HG02610 (cell line): Measurements from ENCODE around the gene KCTD7.
"Not testable (repeated sequence)": the region's sequence is repeated elsewhere in the genome, so short reads cannot be mapped to it uniquely, and the experiment has no call there.

ENCODE experiments used
- ATAC-seq: cut with Tn5 transposase; IDR thresholded peaks from one replicate; pipeline ENCODE4 v1.9.1; 2021; ENCODE audit warnings: mild to moderate bottlenecking, moderate library complexity; ENCODE audit not compliant: unreplicated experiment

Gene KCTD7

DNA sequence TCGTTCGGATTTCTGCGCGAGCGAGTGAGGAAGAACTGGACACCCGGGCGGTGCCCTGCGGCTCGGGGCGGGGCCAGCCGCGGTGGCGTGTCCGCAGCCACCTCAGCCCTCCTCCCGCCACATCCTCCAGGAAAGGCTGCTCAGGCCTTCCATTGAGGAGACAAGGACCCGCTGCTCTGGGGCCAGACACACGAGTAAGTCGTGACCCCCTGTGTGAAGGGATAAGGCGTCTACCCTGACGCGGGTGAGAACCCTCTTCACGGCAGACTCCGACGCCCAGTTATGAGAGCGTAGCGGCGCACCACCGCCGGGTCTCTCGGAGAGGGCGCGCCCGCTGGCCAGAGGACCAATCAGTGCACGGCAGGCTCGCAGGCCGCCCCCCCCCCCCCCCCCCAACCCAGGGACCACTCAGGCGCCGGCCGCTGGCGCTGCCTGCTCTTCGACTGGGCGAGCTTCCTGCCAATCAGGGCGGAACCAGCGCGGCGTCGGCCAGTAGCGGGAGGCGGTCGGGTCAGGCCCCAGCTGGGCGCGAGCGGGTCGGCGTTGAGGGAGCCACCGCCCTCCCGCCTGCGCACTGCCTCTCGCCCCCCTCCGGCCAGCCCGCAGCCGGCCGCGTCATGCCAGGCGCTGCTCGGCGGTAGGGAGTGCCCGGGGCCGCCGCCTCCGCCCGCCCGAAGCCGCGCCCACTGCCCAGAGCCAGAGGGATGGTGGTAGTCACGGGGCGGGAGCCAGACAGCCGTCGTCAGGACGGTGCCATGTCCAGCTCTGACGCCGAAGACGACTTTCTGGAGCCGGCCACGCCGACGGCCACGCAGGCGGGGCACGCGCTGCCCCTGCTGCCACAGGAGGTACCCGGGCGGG is at the start of gene KCTD7:
Gene KCTD7, plus strand, starts transcription at position 521 of the 861 bp plus-strand sequence. Its CDS starts 184 bp downstream, at position 705.
- ATAC-seq, result peak; percentile 93

DNA sequence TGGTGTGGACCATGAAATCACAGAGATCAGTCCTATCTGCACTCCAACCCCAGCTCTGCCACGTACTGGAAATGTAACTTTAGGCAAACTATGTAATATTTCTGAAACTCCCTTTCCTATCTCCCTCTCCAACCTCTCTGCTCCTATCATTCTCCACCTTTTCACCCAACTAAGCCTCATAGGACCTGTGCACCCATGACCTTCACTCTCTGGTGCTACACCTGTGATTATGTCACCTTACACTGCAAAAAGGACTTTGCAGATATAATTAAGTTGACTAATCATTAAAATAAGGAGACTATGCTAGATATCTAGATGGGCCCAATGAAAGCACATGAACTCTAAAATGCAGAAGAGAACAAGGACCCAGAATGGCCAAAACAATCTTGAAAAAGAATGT is 48.3 kb upstream of the KCTD7 start:
- ATAC-seq, result not testable (repeated sequence)

GRCh38 chr7:66582816-66583489 is 45.7 kb upstream of the KCTD7 start:
- not testable (repeated sequence) for ATAC-seq

DNA sequence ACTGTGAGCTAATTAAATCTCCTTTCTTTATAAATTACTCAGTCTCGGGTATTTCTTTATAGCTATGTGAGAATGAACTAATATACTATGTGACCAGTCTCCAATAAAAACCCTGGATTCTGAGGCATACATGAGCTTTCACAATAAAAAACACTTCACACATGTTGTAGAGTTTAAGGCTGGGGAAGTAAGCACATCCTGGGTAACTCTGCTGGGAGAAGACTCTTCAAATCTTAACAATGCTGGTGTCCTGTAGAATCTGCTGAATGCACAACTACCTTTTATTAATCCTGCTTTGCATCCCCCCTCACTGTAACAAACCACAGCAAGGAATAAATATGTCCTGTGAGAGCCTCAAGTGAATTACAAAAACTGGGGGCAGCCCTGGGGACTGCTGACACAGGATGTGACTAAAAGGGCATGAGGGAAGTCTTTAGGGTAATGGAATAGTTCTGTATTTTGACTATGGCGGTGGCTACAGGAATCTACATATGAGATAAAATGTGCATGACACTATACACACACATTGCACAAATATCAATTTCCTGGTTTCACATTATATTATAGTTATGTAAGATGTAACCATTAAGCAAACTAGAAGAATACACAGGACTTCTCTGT is 45.1 kb upstream of the KCTD7 start:
- no peak for ATAC-seq

GRCh38 chr7:66586181-66586580 is 42.5 kb upstream of the KCTD7 start:
- no peak for ATAC-seq

DNA sequence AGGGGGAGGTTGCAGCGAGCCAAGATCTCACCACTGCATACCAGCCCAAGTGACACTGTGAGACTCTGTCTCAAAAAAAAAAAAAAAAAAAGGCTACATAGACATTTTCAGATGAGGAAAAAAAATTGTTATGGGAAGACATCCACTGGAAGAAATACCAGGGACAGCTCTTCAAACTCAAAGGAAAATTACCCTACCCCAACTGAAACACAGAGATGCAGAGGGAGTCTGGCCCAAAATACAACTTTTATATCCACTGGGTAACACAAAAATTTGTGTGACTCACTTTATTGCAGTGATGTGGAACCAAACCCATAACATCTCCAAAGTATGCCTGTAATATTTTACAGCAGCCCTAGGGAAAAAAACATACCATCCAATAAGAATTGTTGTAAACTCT is 40.5 kb upstream of the KCTD7 start:
- ATAC-seq, result not testable (repeated sequence)

DNA sequence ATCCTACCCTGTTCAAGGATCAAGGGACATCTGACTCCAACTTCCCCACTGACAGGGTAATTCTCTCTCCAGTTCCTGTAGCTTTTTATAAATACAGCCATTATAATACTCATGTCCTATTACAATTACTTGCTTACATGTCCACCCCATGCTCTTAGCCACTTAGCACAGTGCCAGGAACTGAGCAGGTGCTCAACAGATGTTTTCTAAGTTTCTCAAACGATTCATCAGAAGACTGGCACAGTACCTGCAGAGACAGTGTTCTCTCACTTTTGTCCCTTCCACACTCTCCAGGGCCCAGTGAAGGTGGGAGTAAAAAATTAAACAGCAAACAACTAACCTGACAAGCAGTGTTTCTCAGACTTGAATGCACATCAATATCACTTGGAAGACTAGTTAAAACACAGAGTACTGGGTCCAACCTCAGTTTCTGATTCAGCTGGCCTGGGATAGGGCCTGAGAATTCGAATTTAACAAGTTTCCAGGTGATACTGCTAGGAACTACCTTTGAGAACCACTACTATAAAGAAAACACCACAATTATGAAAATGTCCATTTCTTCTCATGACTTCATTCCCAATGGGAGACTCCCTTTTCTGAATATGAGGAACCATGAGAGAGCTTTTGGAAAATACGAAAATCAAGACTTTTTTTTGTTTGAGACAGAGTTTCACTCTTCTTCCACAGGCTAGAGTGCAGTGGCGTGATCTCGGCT is 39.7 kb upstream of the KCTD7 start:
- ATAC-seq, result not testable (repeated sequence)

GRCh38 chr7:66590302-66591057 is 38.2 kb upstream of the KCTD7 start:
- not testable (repeated sequence) for ATAC-seq

- ATAC-seq, result peak; percentile 3
Observed at GRCh38 chr7:66591058-66591798, 37.5 kb upstream of the KCTD7 start.

DNA sequence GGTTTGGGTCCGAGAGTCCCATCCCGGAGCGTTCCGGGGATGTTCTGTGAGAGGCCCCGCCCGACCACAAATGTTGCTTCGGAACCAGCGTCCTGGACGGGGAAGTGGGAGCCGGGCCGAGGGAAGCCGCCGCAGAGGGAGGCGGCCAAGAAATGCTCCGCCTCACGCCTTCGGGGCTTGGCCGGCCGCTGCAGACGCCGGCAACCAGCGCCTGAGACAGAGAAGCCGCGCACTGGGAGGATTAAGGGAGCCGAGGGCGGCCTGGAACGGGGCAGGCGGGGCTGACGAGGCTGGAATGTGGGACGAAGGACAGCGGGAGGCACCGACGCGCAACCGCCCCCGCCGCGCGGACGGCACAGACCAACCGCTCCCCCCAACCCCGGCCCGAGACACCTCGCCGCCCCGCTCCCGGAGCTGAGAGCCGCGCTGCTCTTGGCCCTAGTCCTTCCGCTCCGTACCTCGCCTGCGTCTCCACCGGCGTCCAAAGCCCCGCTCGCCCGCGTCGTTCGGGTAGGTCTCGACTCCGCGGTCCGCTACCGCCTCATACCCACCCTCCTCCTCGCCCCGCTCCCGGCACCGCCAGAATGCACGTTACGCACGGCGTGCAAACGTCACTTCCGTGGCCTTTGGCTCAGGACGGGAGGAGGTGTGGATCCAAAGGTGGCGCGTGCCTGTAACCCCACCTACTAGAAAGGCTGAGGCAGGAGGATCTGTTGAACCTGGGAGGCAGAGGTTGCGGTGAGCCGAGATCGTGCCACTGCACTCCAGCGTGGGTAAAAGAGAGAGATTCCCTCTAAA is 36.7 kb upstream of the KCTD7 start:
- ATAC-seq, result peak; percentile 99

GRCh38 chr7:66592597-66593146 is 36.0 kb upstream of the KCTD7 start:
- ATAC-seq, result peak; percentile 11

GRCh38 chr7:66594082-66594481 is 34.6 kb upstream of the KCTD7 start:
- ATAC-seq, result not testable (repeated sequence)

GRCh38 chr7:66597461-66597860 is 31.2 kb upstream of the KCTD7 start:
- no peak for ATAC-seq

DNA sequence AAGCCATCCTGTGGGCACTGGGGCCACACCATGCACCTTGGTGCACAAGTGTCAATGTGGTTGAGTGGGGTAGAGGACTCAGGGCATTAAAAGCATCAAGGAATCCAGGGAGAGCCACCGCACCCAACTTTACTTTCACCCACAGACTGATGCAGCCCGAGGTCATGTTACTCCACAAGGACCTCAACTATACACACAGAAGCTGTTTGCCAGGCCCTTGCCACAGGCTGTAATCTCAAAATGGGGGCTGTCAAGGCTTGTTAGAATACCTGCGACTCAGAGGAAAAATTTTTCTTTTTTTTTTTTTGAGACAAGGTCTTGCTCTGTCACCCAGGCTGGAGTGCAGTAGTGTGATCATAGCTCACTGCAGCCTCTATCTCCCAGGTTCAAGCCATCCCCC is 26.5 kb upstream of the KCTD7 start:
- no peak for ATAC-seq

DNA sequence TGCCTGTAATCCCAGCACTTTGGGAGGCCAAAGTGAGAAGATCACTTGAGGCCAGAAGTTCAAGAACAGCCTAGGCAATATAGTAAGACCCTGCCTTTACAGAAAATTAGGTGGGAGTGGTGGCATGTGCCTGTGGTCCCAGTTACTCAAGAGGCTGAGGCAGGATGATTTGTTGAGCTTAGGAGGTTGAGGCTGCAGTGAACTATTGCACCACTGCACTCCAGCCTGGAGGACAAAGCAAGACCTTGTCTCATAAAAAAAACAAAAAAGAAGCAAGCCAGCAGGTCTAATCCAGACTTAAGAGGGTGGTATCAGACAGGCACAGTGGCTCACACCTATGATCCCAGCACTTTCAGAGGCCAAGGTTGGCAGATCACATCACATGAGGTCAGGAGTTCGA is 24.5 kb upstream of the KCTD7 start:
- ATAC-seq, result no peak

GRCh38 chr7:66606540-66607291 is 22.0 kb upstream of the KCTD7 start:
- not testable (repeated sequence) for ATAC-seq

DNA sequence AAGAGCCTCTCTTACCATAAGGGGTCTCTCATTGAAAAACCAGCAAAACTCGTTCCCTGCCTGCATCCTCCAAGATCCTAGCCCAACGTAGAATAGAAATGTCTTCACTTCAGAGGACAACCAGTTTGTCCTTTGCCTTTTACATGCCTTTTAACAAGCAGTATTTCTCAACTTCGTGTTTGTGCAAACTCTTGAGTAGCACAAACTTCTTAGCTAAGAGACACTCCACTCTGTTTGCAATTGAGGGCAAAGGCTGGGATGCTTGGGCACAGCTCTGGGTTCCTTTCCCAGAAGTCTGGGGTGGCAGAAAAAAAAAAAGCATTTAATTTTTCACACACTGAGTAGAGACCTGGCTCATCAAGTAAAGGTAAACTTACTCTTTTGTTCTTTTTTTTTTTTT is 19.5 kb upstream of the KCTD7 start:
- no peak for ATAC-seq

DNA sequence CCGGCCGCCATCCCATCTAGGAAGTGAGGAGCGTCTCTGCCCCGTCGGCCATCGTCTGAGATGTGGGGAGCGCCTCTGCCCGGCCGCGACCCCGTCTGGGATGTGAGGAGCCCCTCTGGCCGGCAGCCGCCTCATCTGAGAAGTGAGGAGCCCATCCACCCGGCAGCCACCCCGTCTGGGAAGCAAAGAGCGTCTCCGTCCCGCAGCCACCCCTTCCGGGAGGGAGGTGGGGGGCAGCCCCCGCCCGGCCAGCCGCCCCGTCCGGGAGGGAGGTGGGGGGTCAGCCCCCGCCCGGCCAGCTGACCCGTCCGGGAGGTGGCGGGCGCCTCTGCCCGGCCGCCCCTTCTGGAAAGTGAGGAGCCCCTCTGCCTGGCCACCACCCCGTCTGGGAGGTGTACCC is 14.1 kb upstream of the KCTD7 start:
- not testable (repeated sequence) for ATAC-seq
